Measurements from ENCODE around the gene CLSTN2.

DNA sequence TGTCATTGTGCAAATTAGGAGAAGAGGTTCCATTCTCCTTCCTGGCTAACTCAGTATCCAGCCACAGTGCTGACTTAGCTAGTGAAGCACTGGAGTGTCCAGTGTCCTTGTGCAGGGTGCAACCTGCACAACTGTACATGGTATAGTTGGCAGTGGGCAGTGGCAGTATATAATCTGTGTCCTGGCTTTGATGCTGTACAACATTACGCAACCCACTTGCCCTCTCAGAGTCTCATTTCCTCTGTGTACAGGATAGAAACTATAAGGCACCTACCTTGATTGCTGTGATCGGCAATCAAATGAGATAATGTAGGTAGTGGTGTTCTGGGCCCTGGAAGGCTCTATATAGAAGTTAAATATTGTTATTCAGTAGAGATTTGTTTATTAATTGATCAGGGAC lies 333.6 kb downstream of the CLSTN2 start:
- TF ChIP-seq, protein P1, sequence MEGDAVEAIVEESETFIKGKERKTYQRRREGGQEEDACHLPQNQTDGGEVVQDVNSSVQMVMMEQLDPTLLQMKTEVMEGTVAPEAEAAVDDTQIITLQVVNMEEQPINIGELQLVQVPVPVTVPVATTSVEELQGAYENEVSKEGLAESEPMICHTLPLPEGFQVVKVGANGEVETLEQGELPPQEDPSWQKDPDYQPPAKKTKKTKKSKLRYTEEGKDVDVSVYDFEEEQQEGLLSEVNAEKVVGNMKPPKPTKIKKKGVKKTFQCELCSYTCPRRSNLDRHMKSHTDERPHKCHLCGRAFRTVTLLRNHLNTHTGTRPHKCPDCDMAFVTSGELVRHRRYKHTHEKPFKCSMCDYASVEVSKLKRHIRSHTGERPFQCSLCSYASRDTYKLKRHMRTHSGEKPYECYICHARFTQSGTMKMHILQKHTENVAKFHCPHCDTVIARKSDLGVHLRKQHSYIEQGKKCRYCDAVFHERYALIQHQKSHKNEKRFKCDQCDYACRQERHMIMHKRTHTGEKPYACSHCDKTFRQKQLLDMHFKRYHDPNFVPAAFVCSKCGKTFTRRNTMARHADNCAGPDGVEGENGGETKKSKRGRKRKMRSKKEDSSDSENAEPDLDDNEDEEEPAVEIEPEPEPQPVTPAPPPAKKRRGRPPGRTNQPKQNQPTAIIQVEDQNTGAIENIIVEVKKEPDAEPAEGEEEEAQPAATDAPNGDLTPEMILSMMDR (IDR thresholded peaks at IDR 0.05), result no peak
- no peak for TF ChIP-seq POLR2A (IDR thresholded peaks at IDR 0.05)
